Smooth muscle cell (in vitro differentiated cells): ENCODE measurements around the gene CPT1B. TPM values are rescaled to one million over a fixed set of nuclear protein-coding genes. Genes with fewer than 3 reads are reported as not detected.

Source experiments
- DNase-seq: peaks from one replicate; lab custom pipeline; 2025; ENCODE audit not compliant: unreplicated experiment; lab: John Stamatoyannopoulos, UW
- H2AFZ ChIP-seq: fragments of 200-600 bp; sonication (generic); 2 replicates; pipeline ENCODE4 v1.6.0; 2016; ENCODE audit warnings: antibody characterized with exemption, low read depth, mild to moderate bottlenecking
- H3F3A ChIP-seq: fragments of 200-600 bp; sonication (generic); 2 replicates; pipeline ENCODE4 v1.6.0; 2017; ENCODE audit warnings: antibody characterized with exemption, low read depth
- H3K27ac ChIP-seq: fragments of 200-600 bp; sonication (generic); 2 replicates; pipeline ENCODE4 v1.5.1; 2016; ENCODE audit warnings: low read depth, mild to moderate bottlenecking
- H3K27me3 ChIP-seq: fragments of 200-600 bp; sonication (generic); 2 replicates; pipeline ENCODE4 v1.6.1; 2016; ENCODE audit warnings: low read depth, mild to moderate bottlenecking
- H3K36me3 ChIP-seq: fragments of 200-600 bp; sonication (generic); 2 replicates; pipeline ENCODE4 v1.5.1; 2016; ENCODE audit warnings: low read depth
- H3K4me1 ChIP-seq: fragments of 200-600 bp; sonication (generic); 2 replicates; pipeline ENCODE4 v1.5.1; 2016; ENCODE audit warnings: low read depth
- H3K4me2 ChIP-seq: fragments of 200-600 bp; sonication (generic); 2 replicates; pipeline ENCODE4 v1.6.0; 2016; ENCODE audit warnings: mild to moderate bottlenecking
- H3K4me3 ChIP-seq: fragments of 200-600 bp; sonication (generic); 2 replicates; pipeline ENCODE4 v1.5.1; 2016; ENCODE audit warnings: mild to moderate bottlenecking
- H3K79me2 ChIP-seq: fragments of 200-600 bp; sonication (generic); 2 replicates; pipeline ENCODE4 v1.6.0; 2016; ENCODE audit warnings: low read depth, mild to moderate bottlenecking
- H3K9ac ChIP-seq: fragments of 200-600 bp; sonication (generic); 2 replicates; pipeline ENCODE4 v1.6.0; 2016; ENCODE audit warnings: low read depth
- H3K9me3 ChIP-seq: fragments of 200-600 bp; sonication (generic); replicated peaks from 2 replicates; pipeline ENCODE4 v1.5.1; 2016; ENCODE audit warnings: low read depth
- H4K20me1 ChIP-seq: fragments of 200-600 bp; sonication (generic); 2 replicates; pipeline ENCODE4 v1.6.0; 2016; ENCODE audit warnings: low read depth
- CTCF ChIP-seq: fragments of 200-600 bp; sonication (generic); IDR thresholded peaks from 2 replicates; pipeline ENCODE4 v1.5.1; 2017; ENCODE audit warnings: borderline replicate concordance, mild to moderate bottlenecking, antibody characterized with exemption; ENCODE audit not compliant: insufficient read depth, poor library complexity, severe bottlenecking
- WGBS: methylation state at CpG from one replicate; pipeline ENCODE4 v1.1.7; 2016; ENCODE audit warnings: low lambda C conversion rate; 5-methylcytosine and 5-hydroxymethylcytosine counted together
- polyA plus RNA-seq: library from polyadenylated mRNA; unstranded; fragments of >200 nt; fragmentation: Nextera tagmentation; extraction: Ambion mirVana; gene quantifications from 2 replicates; pipeline ENCODE4 v1.2.1, GENCODE V29; 2016
- total RNA-seq: library from RNA; depleted of rRNA; stranded (reverse); fragments of >200 nt; gene quantifications from 2 replicates; pipeline ENCODE4 v1.2.3, GENCODE V29; 2014

The CPT1B gene
- total and polyA plus RNA-seq, 2 experiments from 2014 or later: 19.3 to 20.7 TPM

- peaks cover 9% of the 10 kb centered on the region for H3F3A ChIP-seq
- no peaks in the 10 kb centered on the region for H3K9me3 ChIP-seq
- no peak overlapping the region for H3K27ac ChIP-seq
- H3K79me2 ChIP-seq: no peaks in the 10 kb centered on the region
- no peaks in the 10 kb centered on the region for H3K27me3 ChIP-seq
- H3K4me1 ChIP-seq: peaks cover 13% of the 10 kb centered on the region
- no peaks in the 10 kb centered on the region for H3K36me3 ChIP-seq
- H4K20me1 ChIP-seq: no peaks in the 10 kb centered on the region
- no peak for TF ChIP-seq CTCF
- H3K4me3 ChIP-seq: no peak overlapping the region
- no peak overlapping the region for H2AFZ ChIP-seq
- H3K9ac ChIP-seq: no peak overlapping the region
- no peak overlapping the region for H3K4me2 ChIP-seq
- WGBS: 97% methylated on average over 25 of the region's 27 CpGs
- DNase-seq: no peak
These were observed 47.5 kb upstream of the CPT1B start for GRCh38 chr22:50625568-50626313.

GRCh38 chr22:50625131-50625567 is 46.9 kb upstream of the CPT1B start:
- DNase-seq: no peak
- 95% methylated on average over 12 of the region's 14 CpGs for WGBS
- no peaks in the 10 kb centered on the region for H3K27me3 ChIP-seq

GRCh38 chr22:50624347-50625130 is 46.3 kb upstream of the CPT1B start:
- Histone ChIP-seq H4K20me1 (no peaks in the 10 kb centered on the region), H3K4me1 (peaks cover 13% of the 10 kb centered on the region), H2AFZ (no peak overlapping the region), H3K4me2 (no peak overlapping the region), H3K9me3 (no peaks in the 10 kb centered on the region), H3F3A (peaks cover 9% of the 10 kb centered on the region), H3K27ac (no peak overlapping the region), H3K36me3 (no peaks in the 10 kb centered on the region), H3K9ac (no peak overlapping the region), H3K27me3 (no peaks in the 10 kb centered on the region), H3K79me2 (no peaks in the 10 kb centered on the region), H3K4me3 (no peak overlapping the region)
- no peak for DNase-seq
- no peak for TF ChIP-seq CTCF
- 94% methylated on average over 14 of the region's 16 CpGs for WGBS

More at GRCh38 chr22:50625131-50625567, 46.9 kb upstream of the CPT1B start:
- Histone ChIP-seq H3K27ac (no peak overlapping the region), H3K9me3 (no peaks in the 10 kb centered on the region), H3K36me3 (no peaks in the 10 kb centered on the region), H3K4me2 (no peak overlapping the region), H3F3A (peaks cover 9% of the 10 kb centered on the region), H3K4me1 (peaks cover 13% of the 10 kb centered on the region), H2AFZ (no peak overlapping the region), H3K79me2 (no peaks in the 10 kb centered on the region), H4K20me1 (no peaks in the 10 kb centered on the region), H3K9ac (no peak overlapping the region), H3K4me3 (no peak overlapping the region)
- no peak for TF ChIP-seq CTCF
